SK-N-SH (cell line): Measurements from ENCODE around the gene GOLGA6L7.
"Not testable (repeated sequence)": the region's sequence is repeated elsewhere in the genome, so short reads cannot be mapped to it uniquely, and the experiment has no call there.

Experiments used
- CTCF ChIP-seq: fragments of 200-600 bp; sonication (generic); IDR thresholded peaks from 2 replicates; pipeline ENCODE4 v1.6.1; 2017; ENCODE audit warnings: antibody characterized with exemption, mild to moderate bottlenecking, moderate library complexity
- EP300 ChIP-seq, 2 experiments: IDR thresholded peaks; 2 replicates each; pipeline versions ENCODE4 v1.4.0 to v1.6.1; 2012; ENCODE audit warnings: borderline replicate concordance in 1 of 2, low read depth in 1 of 2, low read length in 1 of 2
- FOSL2 ChIP-seq: IDR thresholded peaks from 2 replicates; pipeline ENCODE4 v1.4.0; 2012; ENCODE audit warnings: low read depth, mild to moderate bottlenecking, moderate library complexity, borderline replicate concordance
- FOXJ3 ChIP-seq: sonication (generic); formaldehyde crosslinking; IDR thresholded peaks from 2 replicates; pipeline ENCODE4 v1.5.1; 2020; ENCODE audit warnings: mild to moderate bottlenecking, missing genetic modification reagents
- FOXM1 ChIP-seq: IDR thresholded peaks from 2 replicates; pipeline ENCODE4 v1.4.0; 2012; ENCODE audit warnings: low read depth, mild to moderate bottlenecking
- JUND ChIP-seq: IDR thresholded peaks from 2 replicates; pipeline ENCODE4 v1.4.0; 2012
- NFIC ChIP-seq: IDR thresholded peaks from 2 replicates; pipeline ENCODE4 v1.4.0; 2012; ENCODE audit warnings: borderline replicate concordance
- RXRA ChIP-seq: IDR thresholded peaks from 2 replicates; pipeline ENCODE4 v1.4.0; 2012; ENCODE audit warnings: low read depth, mild to moderate bottlenecking, borderline replicate concordance
- USF1 ChIP-seq: IDR thresholded peaks from 2 replicates; pipeline ENCODE4 v1.4.0; 2012; ENCODE audit warnings: low read depth, borderline replicate concordance
- USF2 ChIP-seq: fragments of 150-350 bp; IDR thresholded peaks from 2 replicates; pipeline ENCODE4 v1.6.1; 2017; ENCODE audit warnings: antibody characterized with exemption, low read length, low read depth, borderline replicate concordance
- YY1 ChIP-seq: IDR thresholded peaks from 2 replicates; pipeline ENCODE4 v1.4.0; 2012; ENCODE audit warnings: low read depth, mild to moderate bottlenecking

GRCh38 chr15:28831897-28832587, 16.4 kb downstream of the GOLGA6L7 start:
- TF ChIP-seq FOXJ3 (CRISPR knock-in tag); FOSL2; CTCF; JUND; EP300 (IDR thresholded peaks at IDR 0.05; ENCODE audit: borderline replicate concordance in 1 of 2, low read depth in 1 of 2, low read length in 1 of 2); RXRA; NFIC; FOXM1; YY1; USF1; USF2: not testable (repeated sequence)
